Measurements from ENCODE around the gene COQ8A. TPM values are rescaled to one million over a fixed set of nuclear protein-coding genes. Genes with fewer than 3 reads are reported as not detected.
A peak's percentile ranks its signal among the peaks of the same experiment; 100 is the strongest.
"Not testable (repeated sequence)": the region's sequence is repeated elsewhere in the genome, so short reads cannot be mapped to it uniquely, and the experiment has no call there.

COQ8A gene
- polyA plus RNA-seq, 1 donor from 2014 or later = 57.4 TPM

DNA sequence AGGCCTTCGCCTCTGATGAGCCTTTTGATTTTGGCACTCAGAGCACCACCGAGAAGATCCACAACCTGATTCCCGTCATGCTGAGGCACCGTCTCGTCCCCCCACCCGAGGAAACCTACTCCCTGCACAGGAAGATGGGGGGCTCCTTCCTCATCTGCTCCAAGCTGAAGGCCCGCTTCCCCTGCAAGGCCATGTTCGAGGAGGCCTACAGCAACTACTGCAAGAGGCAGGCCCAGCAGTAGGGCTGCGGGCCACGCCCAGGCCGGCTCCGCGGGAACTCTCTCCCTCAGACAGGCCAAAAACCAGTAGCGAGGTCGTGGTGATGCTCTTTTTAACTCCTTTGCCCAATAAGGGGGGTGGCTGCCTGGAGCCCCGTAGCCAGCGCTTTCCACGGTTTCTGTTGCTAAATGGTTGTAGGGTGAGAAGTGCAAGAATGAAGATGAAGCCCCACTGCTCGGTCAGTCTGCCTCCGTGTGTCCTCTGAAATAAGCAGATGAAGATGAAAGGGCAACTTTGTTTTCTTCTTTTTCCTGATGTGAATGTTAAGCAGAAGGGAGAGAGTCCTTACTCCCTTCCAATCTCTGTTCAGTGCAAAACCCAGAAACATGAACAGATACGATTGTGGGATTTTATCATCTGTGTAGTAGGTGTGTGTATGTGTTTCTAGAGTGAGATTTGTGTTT lies 46.5 kb downstream of the COQ8A start:
- peaks cover 11% of the 10 kb centered on the region for H3K36me3 Mint-ChIP-seq
- H3K4me3 Mint-ChIP-seq = no peak overlapping the region
- H3K27ac Mint-ChIP-seq = peak overlapping the region in 2 of 3 donors; percentile 21 to 31
- peaks cover 12 to 20% (median 16%) of the 10 kb centered on the region in 3 donors for H3K4me1 Mint-ChIP-seq
- no peaks in the 10 kb centered on the region for H3K27me3 Mint-ChIP-seq
- no peaks in the 10 kb centered on the region for H3K9me3 Mint-ChIP-seq

DNA sequence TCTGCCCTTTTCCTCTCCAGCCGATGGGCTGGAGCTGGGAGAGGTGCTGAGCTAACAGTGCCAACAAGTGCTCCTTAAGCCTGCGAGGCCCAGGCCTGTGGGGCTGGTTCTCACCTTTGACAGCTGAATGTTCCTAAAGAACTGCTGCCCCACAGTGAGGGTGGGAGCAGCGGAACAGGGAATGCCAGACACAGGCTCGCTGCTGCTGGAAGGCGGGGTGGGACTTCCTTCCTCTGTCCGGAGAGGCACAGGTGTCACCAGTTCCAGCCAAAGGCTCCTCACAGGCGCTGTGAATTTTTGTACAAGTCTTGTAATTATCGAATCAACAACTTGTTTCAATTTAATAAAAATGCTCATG lies 47.1 kb downstream of the COQ8A start:
- Mint-ChIP-seq H3K9me3 (no peaks in the 10 kb centered on the region), H3K36me3 (peaks cover 11% of the 10 kb centered on the region), H3K27me3 (no peaks in the 10 kb centered on the region), H3K4me3 (no peak overlapping the region), H3K27ac (peak overlapping the region in 2 of 3 donors; percentile 21 to 31), H3K4me1 (peaks cover 12 to 20% (median 16%) of the 10 kb centered on the region in 3 donors)

DNA sequence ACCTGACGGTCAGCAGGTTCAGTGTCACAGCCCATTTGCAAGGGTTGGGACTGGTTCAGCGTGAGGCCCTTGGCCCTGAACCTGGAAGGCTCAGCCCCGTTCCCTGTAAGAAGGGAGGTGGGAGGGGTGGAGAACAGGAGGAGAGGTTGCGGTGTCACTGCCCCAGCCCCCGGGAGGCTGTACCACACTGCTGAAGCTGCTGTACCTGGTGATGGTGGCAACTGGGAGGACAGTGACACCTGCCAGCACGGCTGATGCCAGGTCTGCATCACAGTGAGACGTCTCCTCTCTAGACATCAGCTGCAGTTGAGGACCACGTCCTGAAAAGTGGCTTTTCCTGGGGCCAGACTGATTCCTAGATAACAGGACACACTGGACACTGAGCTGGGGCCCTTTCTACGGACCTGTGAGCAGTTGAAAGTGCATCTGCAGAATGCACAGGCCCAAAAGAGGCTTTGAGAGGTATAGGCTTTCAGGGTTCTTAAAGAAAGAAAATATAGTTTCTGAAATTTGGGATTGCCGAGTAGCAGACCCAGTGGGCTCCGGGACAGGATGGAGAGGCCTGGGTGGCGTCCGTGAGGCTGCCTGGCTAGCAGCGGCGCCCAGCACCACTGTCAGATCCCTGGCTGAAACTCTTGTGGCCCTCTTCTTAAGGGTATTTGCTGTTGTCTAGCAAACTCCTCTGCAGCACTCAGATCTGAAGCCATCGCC lies 47.7 kb downstream of the COQ8A start:
- peak overlapping the region in 1 of 3 donors; percentile 39 for H3K27ac Mint-ChIP-seq
- H3K9me3 Mint-ChIP-seq = no peaks in the 10 kb centered on the region
- no peaks in the 10 kb centered on the region for H3K27me3 Mint-ChIP-seq
- H3K36me3 Mint-ChIP-seq = peaks cover 11% of the 10 kb centered on the region
- peaks cover 12 to 20% (median 16%) of the 10 kb centered on the region in 3 donors for H3K4me1 Mint-ChIP-seq
- H3K4me3 Mint-ChIP-seq = peak overlapping the region in 1 of 4 donors; percentile 3

DNA sequence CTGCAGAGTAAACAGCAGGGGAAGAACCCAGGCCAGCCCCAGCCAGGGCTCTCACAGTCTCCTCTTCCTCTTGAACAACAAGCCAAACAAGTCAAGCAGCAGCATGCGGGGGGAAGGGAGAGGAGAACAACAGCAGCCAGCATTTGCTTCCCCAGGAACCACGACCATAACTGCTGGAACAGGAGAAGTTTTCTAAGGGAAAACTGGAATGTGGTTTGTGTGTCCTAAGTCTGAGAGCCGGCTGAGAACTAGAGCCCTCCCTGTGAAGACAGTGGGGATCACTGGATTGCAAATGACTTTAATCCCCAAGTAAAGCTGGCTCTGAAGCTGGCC lies 48.2 kb downstream of the COQ8A start:
- peaks cover 12 to 20% (median 16%) of the 10 kb centered on the region in 3 donors for H3K4me1 Mint-ChIP-seq
- H3K4me3 Mint-ChIP-seq = no peak overlapping the region
- no peaks in the 10 kb centered on the region for H3K27me3 Mint-ChIP-seq
- H3K9me3 Mint-ChIP-seq = no peaks in the 10 kb centered on the region
- H3K36me3 Mint-ChIP-seq = peaks cover 11% of the 10 kb centered on the region
- H3K27ac Mint-ChIP-seq = no peak overlapping the region

DNA sequence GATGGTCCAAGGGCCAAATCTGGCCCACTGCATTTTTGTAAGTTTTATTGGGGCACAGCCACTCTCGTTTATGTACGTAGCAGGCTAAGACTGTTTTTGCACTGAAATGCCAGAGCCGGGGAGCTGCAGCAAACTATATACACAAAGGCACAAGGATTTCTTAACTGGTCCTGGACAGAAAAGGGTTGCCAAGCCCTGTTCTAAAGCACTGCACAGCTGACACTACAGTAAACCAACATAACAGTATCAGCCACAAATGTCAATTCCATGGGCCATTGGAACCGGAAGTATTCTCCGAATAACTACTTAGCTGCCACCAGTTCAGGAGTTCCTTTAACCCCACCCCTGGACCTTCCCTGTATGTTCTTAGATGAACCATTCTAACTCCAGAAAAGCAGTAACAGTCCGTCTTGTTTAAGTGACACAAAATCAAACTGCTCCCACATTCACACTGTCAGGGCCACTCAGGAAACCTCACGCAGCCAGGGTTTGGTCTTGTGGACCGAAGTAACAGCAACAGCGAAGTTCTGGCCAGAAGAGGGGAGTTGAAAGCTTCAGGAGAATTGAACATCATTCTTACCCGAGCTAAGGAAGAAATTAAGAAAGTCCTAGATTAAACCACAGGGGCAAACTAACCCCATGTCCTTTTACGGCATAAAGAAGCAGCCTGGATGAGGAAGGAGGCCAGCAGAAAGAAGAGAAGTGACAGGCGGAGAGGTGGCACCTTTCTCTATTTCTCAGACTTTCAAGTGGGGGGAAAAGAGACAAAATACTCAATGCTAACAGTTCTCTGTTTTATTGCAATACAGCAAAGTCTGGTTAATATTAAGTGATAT lies 49.2 kb downstream of the COQ8A start:
- Mint-ChIP-seq H3K9me3 (no peaks in the 10 kb centered on the region), H3K4me1 (peaks cover 12 to 20% (median 16%) of the 10 kb centered on the region in 3 donors), H3K36me3 (peaks cover 11% of the 10 kb centered on the region), H3K27ac (peak overlapping the region in 2 of 3 donors; percentile 7 to 25), H3K27me3 (no peaks in the 10 kb centered on the region), H3K4me3 (peak overlapping the region in 2 of 4 donors; percentile 52 to 53)

DNA sequence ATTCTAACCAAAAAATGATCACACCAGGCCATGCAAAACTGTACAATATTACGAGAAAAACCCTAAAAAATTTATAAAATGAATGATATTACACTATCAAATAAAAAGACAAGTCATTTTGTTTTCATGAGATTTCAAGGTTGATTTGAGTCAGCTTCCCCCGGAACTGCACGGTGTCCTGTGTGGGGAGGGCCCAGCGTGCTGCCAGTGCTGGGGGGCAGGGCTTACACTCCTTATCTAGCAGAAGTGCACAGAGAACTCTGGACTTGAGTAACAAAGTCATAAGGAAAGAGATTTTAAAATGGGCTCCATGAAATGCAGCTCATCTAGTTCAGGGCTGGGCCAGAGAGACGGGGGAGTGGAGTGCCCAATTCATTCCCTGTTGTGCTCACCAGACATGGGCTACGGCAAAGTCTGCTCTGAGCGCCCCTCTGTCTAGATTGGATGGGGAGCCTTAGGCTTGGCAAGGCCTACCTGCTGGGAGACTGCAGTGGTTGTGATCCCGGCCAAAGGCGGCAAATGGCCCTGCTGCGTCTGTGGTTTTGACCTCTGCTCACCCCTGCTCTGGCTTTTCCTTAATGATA lies 50.1 kb downstream of the COQ8A start:
- Mint-ChIP-seq H3K36me3 (peaks cover 11% of the 10 kb centered on the region), H3K4me3 (peak overlapping the region in 2 of 4 donors; percentile 47 to 52), H3K27ac (no peak overlapping the region), H3K4me1 (peaks cover 12 to 23% (median 20%) of the 10 kb centered on the region in 3 donors), H3K9me3 (peaks cover 0 to 2% (median 0%) of the 10 kb centered on the region in 3 donors), H3K27me3 (no peaks in the 10 kb centered on the region)

DNA sequence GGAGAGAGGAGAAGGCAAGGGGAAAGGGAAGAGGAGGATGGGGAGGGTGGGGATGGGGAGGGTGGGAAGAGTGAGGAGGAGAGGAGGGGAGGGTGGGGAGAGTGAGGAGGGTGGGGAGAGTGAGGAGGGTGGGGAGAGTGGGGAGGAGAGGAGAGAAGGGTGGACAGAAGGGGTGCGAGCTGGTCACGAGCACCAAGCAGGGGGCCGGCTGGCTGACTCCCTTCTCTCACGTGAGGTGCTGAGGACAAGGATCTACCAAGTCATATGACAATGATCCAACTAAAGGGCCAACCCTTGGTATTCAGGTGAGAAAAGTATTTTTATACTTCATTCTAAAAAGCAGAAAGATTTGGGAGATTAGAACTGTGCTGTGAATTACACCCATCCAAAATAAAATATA lies 51.8 kb downstream of the COQ8A start:
- H3K4me1 Mint-ChIP-seq = peaks cover 14 to 38% (median 20%) of the 10 kb centered on the region in 3 donors
- H3K27ac Mint-ChIP-seq = no peak overlapping the region
- H3K4me3 Mint-ChIP-seq = no peak overlapping the region
- H3K36me3 Mint-ChIP-seq = peaks cover 2% of the 10 kb centered on the region
- peaks cover 0 to 2% (median 0%) of the 10 kb centered on the region in 3 donors for H3K9me3 Mint-ChIP-seq
- no peaks in the 10 kb centered on the region for H3K27me3 Mint-ChIP-seq

DNA sequence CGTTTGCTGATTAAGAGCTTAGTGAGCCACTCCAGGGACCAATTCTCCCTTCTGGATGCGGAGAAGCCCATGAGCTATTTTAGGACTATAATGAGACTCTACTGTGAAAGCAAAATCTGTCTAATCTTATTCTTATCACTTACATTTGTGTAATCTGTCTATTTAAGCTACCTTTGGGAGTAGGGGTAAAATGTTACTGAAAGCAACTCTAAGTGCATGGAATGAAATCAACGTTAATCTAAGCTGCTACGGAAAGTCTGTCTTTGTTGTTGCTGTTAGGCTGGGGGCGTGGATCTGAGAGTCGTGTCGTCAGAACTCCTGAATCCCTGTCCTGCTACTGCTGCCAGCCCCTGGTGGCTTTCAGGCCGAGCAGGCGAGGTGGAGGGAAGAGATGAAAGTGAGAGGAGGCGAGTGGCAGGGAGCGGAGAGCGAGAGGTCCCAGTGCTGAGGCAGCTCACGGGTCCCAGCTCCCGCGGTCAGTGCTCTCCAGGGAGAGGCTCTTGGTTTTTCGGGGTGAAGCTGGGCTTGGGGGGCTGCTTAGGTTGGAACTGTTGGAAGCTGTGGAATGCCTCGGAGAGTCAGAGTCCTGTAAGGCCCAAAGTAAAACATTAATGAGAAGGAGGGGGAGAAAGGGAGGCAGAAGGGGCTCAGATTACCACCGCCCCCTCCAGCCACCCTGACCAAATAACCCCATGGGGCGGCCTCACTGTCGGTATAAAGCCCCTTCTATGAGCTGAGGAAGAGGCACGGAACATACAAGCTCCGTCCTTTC lies 53.9 kb downstream of the COQ8A start:
- Mint-ChIP-seq H3K27ac (no peak overlapping the region), H3K36me3 (no peaks in the 10 kb centered on the region), H3K27me3 (peaks cover 3% of the 10 kb centered on the region), H3K4me3 (no peak overlapping the region), H3K9me3 (peaks cover 0 to 7% (median 0%) of the 10 kb centered on the region in 3 donors), H3K4me1 (peaks cover 14 to 35% (median 20%) of the 10 kb centered on the region in 3 donors)

DNA sequence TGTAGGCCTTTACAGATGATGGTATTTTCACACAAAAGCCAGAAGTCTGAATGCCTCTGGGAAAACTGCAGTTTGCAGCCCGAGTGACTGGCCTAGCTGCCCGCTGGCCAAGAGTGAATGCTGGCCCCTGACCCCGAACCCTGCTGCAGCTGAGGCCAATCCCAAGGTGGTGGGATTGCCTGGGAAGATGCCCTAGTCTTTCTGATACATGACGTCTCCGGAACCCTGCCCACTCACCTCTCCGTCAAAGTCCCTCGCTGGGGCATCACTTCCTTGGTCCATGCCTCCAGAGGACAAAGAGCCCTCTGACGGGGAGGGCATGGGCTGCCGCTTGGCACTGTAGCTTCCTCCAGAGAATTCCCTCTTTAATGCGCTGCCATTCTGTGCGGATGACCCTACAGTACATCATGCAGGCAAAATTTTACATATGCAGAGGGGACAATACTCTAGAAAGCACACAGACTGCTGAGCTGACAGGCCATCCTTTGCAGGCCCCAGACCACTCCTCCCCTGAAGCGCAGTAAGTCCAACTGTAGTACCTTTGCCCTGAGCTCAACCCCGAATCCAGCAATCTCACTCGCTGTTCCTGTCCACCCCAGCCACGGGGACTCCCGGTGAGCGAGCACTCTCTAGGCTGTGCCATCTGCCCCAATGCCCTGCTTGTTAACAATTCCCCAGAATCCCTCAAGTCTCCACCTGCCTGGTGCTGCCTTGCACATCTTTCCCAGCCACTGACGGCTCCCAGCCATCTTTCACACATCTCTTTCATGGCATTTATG lies 54.7 kb downstream of the COQ8A start:
- Mint-ChIP-seq H3K36me3 (no peaks in the 10 kb centered on the region), H3K4me3 (no peak overlapping the region), H3K27ac (no peak overlapping the region), H3K9me3 (peaks cover 0 to 7% (median 0%) of the 10 kb centered on the region in 3 donors), H3K27me3 (peaks cover 3% of the 10 kb centered on the region), H3K4me1 (peaks cover 7 to 28% (median 13%) of the 10 kb centered on the region in 3 donors)

DNA sequence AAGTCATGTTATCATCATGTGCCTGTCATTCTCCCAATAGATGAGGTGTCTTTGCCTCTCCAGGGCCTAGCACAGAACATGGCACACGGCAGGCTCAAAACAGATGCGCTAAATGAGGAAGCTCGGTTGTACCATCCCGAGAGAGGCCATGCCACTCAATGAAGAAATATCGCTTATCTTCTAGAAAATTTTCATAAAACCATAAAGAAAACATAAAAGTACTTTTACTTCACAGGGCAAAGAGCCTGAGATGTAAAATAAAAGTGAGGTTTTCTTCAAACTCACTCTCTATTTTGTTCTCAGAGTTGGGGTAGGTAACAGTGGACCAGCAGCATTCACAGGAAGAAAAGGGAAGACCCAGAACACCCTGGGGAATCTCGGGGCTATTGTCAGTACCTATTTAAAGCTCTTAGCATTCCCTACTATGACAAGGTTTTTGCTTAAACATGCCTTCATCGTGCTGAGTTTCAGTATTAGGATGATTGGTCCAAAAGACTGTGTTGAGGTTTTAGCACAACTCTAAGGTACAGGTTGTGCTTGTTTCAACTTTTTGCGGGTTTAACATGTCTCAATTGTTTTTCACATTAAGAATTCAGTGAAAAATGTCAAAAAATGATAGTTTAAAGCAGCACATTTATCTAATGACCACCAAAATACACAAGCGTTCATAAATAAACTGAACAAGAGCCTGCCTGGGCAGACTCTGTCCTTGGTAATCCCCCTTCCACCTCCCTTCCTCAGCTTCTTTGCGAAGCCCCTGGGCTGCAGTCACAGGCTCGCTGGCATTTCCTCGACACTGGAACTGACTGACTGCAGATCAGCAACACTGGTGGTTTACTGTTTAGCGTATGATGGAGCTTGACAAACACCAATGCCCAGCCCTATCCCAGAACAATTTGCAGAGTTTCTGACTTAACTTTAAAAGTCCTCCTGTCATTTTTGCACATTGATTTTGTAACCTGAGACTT lies 55.6 kb downstream of the COQ8A start:
- no peaks in the 10 kb centered on the region for H3K36me3 Mint-ChIP-seq

DNA sequence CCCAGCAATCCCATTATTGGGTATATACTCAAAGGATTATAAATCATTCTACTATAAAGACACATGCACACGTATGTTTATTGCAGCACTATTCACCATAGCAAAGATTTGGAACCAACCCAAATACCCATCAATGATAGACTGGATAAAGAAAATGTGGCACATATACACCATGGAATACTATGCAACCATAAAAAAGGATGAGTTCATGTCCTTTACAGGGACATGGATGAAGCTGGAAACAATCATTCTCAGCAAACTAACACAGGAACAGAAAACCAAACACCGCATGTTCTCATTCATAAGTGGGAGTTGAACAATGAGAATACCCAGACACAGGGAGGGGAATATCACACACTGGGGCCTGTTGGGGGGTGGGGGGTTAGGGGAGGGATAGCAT lies 59.5 kb downstream of the COQ8A start:
- H3K4me3 Mint-ChIP-seq, H3K36me3 Mint-ChIP-seq, H3K9me3 Mint-ChIP-seq, H3K27ac Mint-ChIP-seq, H3K27me3 Mint-ChIP-seq: not testable (repeated sequence)
- peaks cover 2 to 18% (median 3%) of the 10 kb centered on the region in 3 donors for H3K4me1 Mint-ChIP-seq

More for the DNA sequence above, 55.6 kb downstream of the COQ8A start:
- no peak overlapping the region for H3K27ac Mint-ChIP-seq
- peak overlapping the region in 1 of 4 donors; percentile 38 for H3K4me3 Mint-ChIP-seq
- peaks cover 3% of the 10 kb centered on the region for H3K27me3 Mint-ChIP-seq
- peaks cover 2 to 20% (median 5%) of the 10 kb centered on the region in 3 donors for H3K4me1 Mint-ChIP-seq
- peaks cover 0 to 7% (median 0%) of the 10 kb centered on the region in 3 donors for H3K9me3 Mint-ChIP-seq

DNA sequence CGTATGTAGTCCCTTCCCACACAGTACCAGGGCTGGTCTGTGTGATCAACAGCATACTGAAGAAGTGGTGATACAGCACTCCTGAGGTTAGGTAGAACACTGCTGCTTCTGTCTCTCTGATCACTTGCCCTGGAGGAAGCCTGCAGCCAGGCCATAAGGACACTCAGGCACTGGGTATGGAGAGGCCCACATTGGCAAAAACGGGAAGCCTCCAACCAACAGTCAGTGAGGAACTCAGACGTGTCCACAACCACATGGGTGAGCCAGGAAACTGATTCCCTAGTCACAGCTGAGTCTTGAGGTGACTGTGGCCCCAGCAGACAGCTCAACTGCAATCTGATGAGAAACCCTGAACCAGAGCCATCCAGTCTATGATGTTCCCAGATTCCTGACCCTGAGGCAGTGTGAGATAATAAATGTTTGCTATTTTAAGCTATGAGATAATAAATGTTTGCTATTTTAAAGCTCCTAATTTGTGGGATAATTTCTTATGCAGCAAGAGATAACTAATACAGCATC lies 62.5 kb downstream of the COQ8A start:
- H3K36me3 Mint-ChIP-seq = no peaks in the 10 kb centered on the region
- peaks cover 0 to 5% (median 0%) of the 10 kb centered on the region in 3 donors for H3K9me3 Mint-ChIP-seq
- peaks cover 3% of the 10 kb centered on the region for H3K27me3 Mint-ChIP-seq
- H3K27ac Mint-ChIP-seq = no peak overlapping the region
- peaks cover 0 to 1% (median 0%) of the 10 kb centered on the region in 3 donors for H3K4me1 Mint-ChIP-seq
- no peak overlapping the region for H3K4me3 Mint-ChIP-seq
